ENCODE measurements around the gene CYB5R2.

The CYB5R2 gene

GRCh38 chr11:7696424-7696823 is 23.1 kb upstream of the CYB5R2 start:
- no peaks in the 10 kb centered on the region for H3K27me3 ChIP-seq (ENCODE audit: low read depth, low read length)
- H3K79me2 ChIP-seq (ENCODE audit: low read length), result no peaks in the 10 kb centered on the region
- no peak overlapping the region for H3K4me3 ChIP-seq (ENCODE audit: low read length)
- no peaks in the 10 kb centered on the region for H3K36me3 ChIP-seq (replicated peaks; ENCODE audit: low read depth, low read length)
- H3K4me1 ChIP-seq (ENCODE audit: low read length), result peaks cover 44% of the 10 kb centered on the region
- no peak for TF ChIP-seq EZH2phosphoT487 (IDR thresholded peaks at IDR 0.05; ENCODE audit: low read depth)
- no peak overlapping the region; the same call in 1 of the 2 replicates for H2AFZ ChIP-seq (ENCODE audit: low read depth, low read length)
- H3K9me3 ChIP-seq (ENCODE audit: insufficient read depth, low read length), result no peaks in the 10 kb centered on the region
- no peak overlapping the region for H3K27ac ChIP-seq (ENCODE audit: low read length)
- H4K20me1 ChIP-seq (ENCODE audit: insufficient read depth, low read length), result no peaks in the 10 kb centered on the region
- no peak overlapping the region for H3K4me2 ChIP-seq (ENCODE audit: low read length)
- no peak overlapping the region for H3K9ac ChIP-seq (ENCODE audit: low read length)

- no peaks in the 10 kb centered on the region for H3K79me2 ChIP-seq (ENCODE audit: low read length)
- peak overlapping the region; percentile 52 for H3K4me2 ChIP-seq (ENCODE audit: low read length)
- no peak overlapping the region for H3K27ac ChIP-seq (ENCODE audit: low read length)
- H3K4me3 ChIP-seq (ENCODE audit: low read length), result peak overlapping the region; percentile 62
- no peak overlapping the region for H3K9ac ChIP-seq (ENCODE audit: low read length)
- H3K4me1 ChIP-seq (ENCODE audit: low read length), result peaks cover 55% of the 10 kb centered on the region
- no peaks in the 10 kb centered on the region for H4K20me1 ChIP-seq (ENCODE audit: insufficient read depth, low read length)
- no peaks in the 10 kb centered on the region for H3K36me3 ChIP-seq (replicated peaks; ENCODE audit: low read depth, low read length)
- H3K27me3 ChIP-seq (ENCODE audit: low read depth, low read length), result no peaks in the 10 kb centered on the region; the same call in 1 of the 2 replicates
- H2AFZ ChIP-seq (ENCODE audit: low read depth, low read length), result 0 out of 2 replicates have a peak overlapping the region, but pooled peaks have one; percentile 6
- TF ChIP-seq CTCF (IDR thresholded peaks at IDR 0.05; ENCODE audit: low read depth, low read length), result no peak
- no peak for TF ChIP-seq EZH2phosphoT487 (IDR thresholded peaks at IDR 0.05; ENCODE audit: low read depth)
- no peaks in the 10 kb centered on the region for H3K9me3 ChIP-seq (ENCODE audit: insufficient read depth, low read length)
Observed at GRCh38 chr11:7694235-7694634, 20.9 kb upstream of the CYB5R2 start.

DNA sequence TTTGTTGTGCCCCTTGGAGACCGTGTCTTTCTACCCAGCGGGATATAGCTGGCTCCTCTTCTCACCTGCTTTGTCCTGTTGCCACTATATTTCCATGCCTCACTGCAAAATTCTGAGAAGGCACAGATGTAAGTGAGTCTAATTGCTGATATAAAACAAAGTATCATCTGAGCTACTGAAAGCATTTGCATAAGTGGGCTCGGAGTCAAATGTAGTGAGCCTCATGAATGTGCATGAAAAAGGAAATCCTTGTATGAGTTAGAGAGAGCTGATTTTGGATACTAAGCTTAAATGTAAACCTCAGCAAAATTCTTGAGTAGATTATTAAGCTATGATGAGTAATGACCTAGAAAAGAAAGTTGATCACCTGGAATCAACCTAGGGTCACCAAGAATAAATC is 19.1 kb upstream of the CYB5R2 start:
- no peaks in the 10 kb centered on the region for H3K79me2 ChIP-seq (ENCODE audit: low read length)
- no peak overlapping the region for H3K27ac ChIP-seq (ENCODE audit: low read length)
- H3K9me3 ChIP-seq (ENCODE audit: insufficient read depth, low read length), result no peaks in the 10 kb centered on the region
- TF ChIP-seq CTCF (IDR thresholded peaks at IDR 0.05; ENCODE audit: low read depth, low read length) (no peak), EZH2phosphoT487 (IDR thresholded peaks at IDR 0.05; ENCODE audit: low read depth) (no peak)
- H2AFZ ChIP-seq (ENCODE audit: low read depth, low read length), result no peak overlapping the region
- H3K4me3 ChIP-seq (ENCODE audit: low read length), result no peak overlapping the region
- H3K36me3 ChIP-seq (replicated peaks; ENCODE audit: low read depth, low read length), result no peaks in the 10 kb centered on the region
- H3K9ac ChIP-seq (ENCODE audit: low read length), result no peak overlapping the region
- peak overlapping the region; percentile 38 for H3K4me2 ChIP-seq (ENCODE audit: low read length)
- no peaks in the 10 kb centered on the region for H4K20me1 ChIP-seq (ENCODE audit: insufficient read depth, low read length)
- H3K27me3 ChIP-seq (ENCODE audit: low read depth, low read length), result no peaks in the 10 kb centered on the region; the same call in 1 of the 2 replicates
- H3K4me1 ChIP-seq (ENCODE audit: low read length), result peaks cover 61% of the 10 kb centered on the region

GRCh38 chr11:7691759-7692350 is 18.6 kb upstream of the CYB5R2 start:
- H2AFZ ChIP-seq (ENCODE audit: low read depth, low read length), result no peak overlapping the region
- H3K9ac ChIP-seq (ENCODE audit: low read length), result no peak overlapping the region
- no peaks in the 10 kb centered on the region for H4K20me1 ChIP-seq (ENCODE audit: insufficient read depth, low read length)
- H3K27me3 ChIP-seq (ENCODE audit: low read depth, low read length), result no peaks in the 10 kb centered on the region; the same call in 1 of the 2 replicates
- no peaks in the 10 kb centered on the region for H3K79me2 ChIP-seq (ENCODE audit: low read length)
- no peaks in the 10 kb centered on the region for H3K9me3 ChIP-seq (ENCODE audit: insufficient read depth, low read length)
- TF ChIP-seq EZH2phosphoT487 (IDR thresholded peaks at IDR 0.05; ENCODE audit: low read depth) (no peak), CTCF (IDR thresholded peaks at IDR 0.05; ENCODE audit: low read depth, low read length) (no peak)
- no peak overlapping the region for H3K27ac ChIP-seq (ENCODE audit: low read length)
- H3K4me3 ChIP-seq (ENCODE audit: low read length), result no peak overlapping the region
- H3K4me1 ChIP-seq (ENCODE audit: low read length), result peaks cover 61% of the 10 kb centered on the region
- H3K4me2 ChIP-seq (ENCODE audit: low read length), result peak overlapping the region; percentile 38; the same call in 1 of the 2 replicates
- no peaks in the 10 kb centered on the region for H3K36me3 ChIP-seq (replicated peaks; ENCODE audit: low read depth, low read length)
